Activated CD4-positive, alpha-beta T cell treated with anti-CD3 and anti-CD28 coated beads, Interleukin-2, Interleukin-6, amounts not matched to agents 100 ng/mL and 50 ng/mL, durations not matched to agents 16 hours and 8 hours (primary cell): ENCODE data around the gene PRICKLE2.

ENCODE experiments used
- DNase-seq: peaks from one replicate; pipeline ENCODE4 v3.0.0-alpha.2; 2020

The PRICKLE2 gene

GRCh38 chr3:64247991-64248646, 22.9 kb upstream of the PRICKLE2 start:
- DNase-seq, result no peak

- DNase-seq, result no peak
These were observed 19.0 kb upstream of the PRICKLE2 start for GRCh38 chr3:64244011-64244942.

GRCh38 chr3:64242435-64242834, 17.2 kb upstream of the PRICKLE2 start:
- DNase-seq, result no peak

GRCh38 chr3:64240959-64241358, 15.7 kb upstream of the PRICKLE2 start:
- no peak for DNase-seq

GRCh38 chr3:64240396-64240795, 15.1 kb upstream of the PRICKLE2 start:
- no peak for DNase-seq

- DNase-seq, result no peak
These were observed 14.6 kb upstream of the PRICKLE2 start for GRCh38 chr3:64239841-64240240.

GRCh38 chr3:64238971-64239667, 13.9 kb upstream of the PRICKLE2 start:
- DNase-seq, result no peak

- no peak for DNase-seq
These were observed 11.8 kb upstream of the PRICKLE2 start for GRCh38 chr3:64237083-64237482.

- no peak for DNase-seq
These were observed 10.3 kb upstream of the PRICKLE2 start for GRCh38 chr3:64235605-64236004.

GRCh38 chr3:64234571-64234970, 9.3 kb upstream of the PRICKLE2 start:
- no peak for DNase-seq

- no peak for DNase-seq
These were observed 7.6 kb upstream of the PRICKLE2 start for GRCh38 chr3:64232821-64233220.

- no peak for DNase-seq
These were observed 4.6 kb upstream of the PRICKLE2 start for GRCh38 chr3:64229903-64230302.

GRCh38 chr3:64228110-64228509, 2.8 kb upstream of the PRICKLE2 start:
- DNase-seq, result no peak

GRCh38 chr3:64226730-64227129, 1.5 kb upstream of the PRICKLE2 start:
- no peak for DNase-seq

GRCh38 chr3:64225695-64226499, 631 bp upstream of the PRICKLE2 start:
- DNase-seq, result no peak

- DNase-seq, result no peak
These were observed 1.2 kb downstream of the PRICKLE2 start for GRCh38 chr3:64223791-64224745.

- DNase-seq, result no peak
These were observed 2.7 kb downstream of the PRICKLE2 start for GRCh38 chr3:64222501-64223111.

GRCh38 chr3:64221571-64222257, 3.6 kb downstream of the PRICKLE2 start:
- no peak for DNase-seq

- no peak for DNase-seq
These were observed 4.9 kb downstream of the PRICKLE2 start for GRCh38 chr3:64220161-64220914.

- no peak for DNase-seq
These were observed 6.5 kb downstream of the PRICKLE2 start for GRCh38 chr3:64218746-64219145.
